GM18526 (cell line): ENCODE data around the gene CAT.

Experiments
- POLR2A ChIP-seq: IDR thresholded peaks from 3 replicates; pipeline ENCODE4 v1.6.1; 2011; ENCODE audit not compliant: insufficient read length; ENCODE audit errors: extremely low read depth

CAT gene

DNA sequence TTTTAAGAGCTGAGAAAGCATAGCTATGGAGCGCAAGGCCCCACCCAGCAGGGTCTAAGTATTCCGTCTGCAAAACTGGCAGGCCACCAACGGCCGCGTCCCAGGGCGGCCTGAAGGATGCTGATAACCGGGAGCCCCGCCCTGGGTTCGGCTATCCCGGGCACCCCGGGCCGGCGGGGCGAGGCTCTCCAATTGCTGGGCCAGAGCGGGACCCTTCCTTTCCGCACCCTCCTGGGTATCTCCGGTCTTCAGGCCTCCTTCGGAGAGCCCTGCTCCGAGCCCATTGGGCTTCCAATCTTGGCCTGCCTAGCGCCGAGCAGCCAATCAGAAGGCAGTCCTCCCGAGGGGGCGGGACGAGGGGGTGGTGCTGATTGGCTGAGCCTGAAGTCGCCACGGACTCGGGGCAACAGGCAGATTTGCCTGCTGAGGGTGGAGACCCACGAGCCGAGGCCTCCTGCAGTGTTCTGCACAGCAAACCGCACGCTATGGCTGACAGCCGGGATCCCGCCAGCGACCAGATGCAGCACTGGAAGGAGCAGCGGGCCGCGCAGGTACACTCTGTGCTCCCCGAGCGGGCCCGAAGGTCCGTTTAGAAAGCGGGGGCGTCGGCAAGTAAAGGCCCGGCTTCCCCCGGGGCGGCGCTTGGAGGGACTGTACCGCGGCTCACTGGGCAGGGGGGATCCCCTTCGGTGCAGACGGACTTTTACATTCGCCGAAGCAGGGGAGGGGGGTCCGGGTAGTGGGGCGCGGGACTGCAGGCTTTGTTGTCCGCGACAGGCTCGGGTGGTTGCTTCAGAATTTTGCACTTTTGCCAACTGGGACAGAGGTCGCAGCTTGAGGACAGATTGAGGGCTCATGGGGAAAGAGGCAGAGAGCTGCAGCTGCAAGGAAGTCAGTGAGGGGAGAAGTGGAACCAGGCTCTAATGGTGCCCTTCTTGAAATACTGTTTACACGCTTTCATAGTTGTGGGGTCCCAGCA, at the start of gene CAT:
Gene CAT, plus strand, starts transcription at position 406 of the 979 bp plus-strand sequence. Its CDS starts 80 bp downstream, at position 486.
- TF ChIP-seq POLR2A: peak; percentile 84

DNA sequence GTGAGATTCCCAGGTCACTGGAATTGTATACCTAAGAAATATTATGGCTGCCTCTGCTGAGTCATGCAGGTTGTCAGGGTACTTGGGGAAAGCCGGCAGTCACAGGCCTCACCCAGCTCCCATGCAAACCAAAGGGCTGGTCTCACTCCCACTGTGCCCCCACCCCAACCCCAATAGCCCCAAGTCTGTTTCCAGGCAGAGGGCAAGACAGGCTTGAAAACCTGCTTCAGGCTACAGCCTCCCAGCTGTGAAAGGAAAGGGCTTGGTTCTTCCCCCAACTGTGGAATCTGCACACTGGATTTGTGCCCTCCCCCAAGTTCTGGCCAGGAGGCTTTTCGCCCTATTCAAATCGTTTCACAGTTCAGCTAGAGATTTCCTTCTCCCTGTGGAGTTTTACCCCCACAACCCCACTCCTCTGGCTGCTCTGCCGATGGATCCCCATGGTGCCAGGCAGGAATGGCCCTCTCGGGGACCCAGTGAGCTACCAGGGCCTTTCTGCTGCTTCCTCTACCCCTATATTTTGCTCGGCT, 43.9 kb upstream of the CAT start:
- TF ChIP-seq POLR2A: no peak

DNA sequence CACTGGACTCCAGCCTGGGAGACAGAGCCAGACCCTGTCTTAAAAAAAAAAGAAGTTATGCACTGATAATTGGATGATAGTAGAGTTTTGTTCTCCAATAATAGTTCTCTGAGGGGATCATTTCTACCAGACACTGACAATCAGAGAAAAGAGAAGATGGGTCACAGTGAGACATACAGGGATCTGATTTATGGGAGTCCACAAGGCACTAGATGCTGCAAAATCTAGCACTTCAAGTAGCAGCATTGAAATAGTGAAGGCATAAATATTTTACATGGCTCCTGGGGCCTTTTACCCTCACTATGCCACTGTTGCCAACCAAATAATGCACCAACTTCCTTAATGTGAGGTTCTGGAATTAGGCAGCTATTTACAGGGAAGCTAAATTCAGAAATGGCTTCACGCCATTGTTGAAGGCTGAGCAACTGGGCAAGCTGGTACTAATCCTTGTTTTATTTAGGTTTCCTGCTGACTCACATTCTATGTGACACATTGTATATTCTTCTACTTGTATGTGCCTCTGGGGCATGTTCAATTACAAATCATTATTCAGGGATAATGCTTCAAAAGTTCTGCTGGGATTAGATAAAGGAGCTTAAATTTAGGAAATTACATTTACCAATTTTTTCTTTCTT, 42.7 kb upstream of the CAT start:
- TF ChIP-seq POLR2A: no peak

DNA sequence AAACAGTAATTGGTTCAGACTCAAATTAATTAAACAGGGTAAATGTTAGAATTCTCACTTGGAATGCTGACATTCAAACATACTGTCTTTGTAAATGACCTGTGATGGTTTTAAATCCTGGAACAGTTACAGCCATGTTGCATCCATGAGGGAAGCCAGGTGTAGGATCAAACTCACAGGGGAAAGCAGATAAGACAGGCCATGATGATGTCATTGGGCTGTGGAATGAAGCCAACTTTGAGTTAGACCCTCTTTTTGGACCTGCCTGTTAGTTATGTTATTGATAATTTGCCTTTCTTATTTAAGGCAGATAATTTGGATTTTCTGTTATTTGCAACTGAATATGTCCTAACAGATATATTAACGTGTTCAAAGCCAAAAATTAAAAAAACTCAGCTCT, 41.6 kb upstream of the CAT start:
- TF ChIP-seq POLR2A: no peak

DNA sequence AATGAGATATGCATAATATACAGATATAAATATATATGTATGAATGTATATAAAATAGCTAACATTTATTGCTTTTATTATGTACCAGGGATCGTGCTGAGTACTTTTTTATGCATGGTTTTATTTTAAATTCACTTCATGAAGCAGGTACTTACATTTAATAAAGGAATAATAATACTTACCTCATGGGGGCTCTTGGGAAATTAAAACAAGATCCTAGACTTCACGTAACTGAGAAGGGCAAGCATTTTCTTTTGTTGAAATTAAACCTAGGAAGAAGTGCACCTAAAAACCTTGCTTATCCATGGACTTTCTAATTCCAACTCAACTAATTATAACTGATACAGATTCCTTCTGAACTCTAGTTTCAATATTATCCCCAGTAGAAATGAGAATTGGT, 40.9 kb upstream of the CAT start:
- no peak for TF ChIP-seq POLR2A

DNA sequence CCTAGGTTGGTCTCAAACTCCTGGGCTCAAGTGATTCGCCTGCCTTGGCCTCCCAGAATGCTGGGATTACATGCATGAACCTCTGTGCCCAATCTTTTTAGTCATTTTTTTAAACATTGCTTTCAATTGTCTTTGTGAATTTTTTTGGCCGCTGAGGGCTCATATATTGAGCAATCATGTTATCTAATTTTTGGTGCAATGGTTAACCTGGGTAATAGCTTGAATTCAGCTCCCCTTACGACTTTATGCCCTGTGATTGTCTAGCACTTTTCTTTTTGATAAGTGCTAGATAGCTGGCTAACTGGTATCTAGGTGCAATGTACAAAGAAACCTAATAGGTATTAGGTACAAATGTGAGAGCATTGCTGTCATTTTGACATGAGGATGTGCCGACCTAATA, 35.3 kb upstream of the CAT start:
- no peak for TF ChIP-seq POLR2A

DNA sequence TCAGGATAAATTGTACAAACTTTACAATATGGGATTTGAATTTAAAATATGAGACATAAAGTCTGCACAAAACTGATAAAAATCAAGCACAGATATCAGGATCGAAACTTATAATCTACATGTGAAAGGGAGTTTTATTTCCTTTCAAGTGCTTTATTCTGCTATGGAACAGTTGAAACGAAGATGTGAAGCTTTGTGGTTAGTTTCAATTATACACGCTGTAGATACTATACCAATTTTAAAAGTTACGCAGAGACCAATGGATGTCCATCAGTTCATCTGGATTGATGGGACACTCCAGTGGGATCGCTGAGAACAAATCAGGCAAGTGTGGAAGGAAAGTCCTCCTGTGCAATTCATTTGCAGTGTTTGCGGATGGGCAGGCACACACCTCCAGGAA, 34.5 kb upstream of the CAT start:
- TF ChIP-seq POLR2A: no peak

DNA sequence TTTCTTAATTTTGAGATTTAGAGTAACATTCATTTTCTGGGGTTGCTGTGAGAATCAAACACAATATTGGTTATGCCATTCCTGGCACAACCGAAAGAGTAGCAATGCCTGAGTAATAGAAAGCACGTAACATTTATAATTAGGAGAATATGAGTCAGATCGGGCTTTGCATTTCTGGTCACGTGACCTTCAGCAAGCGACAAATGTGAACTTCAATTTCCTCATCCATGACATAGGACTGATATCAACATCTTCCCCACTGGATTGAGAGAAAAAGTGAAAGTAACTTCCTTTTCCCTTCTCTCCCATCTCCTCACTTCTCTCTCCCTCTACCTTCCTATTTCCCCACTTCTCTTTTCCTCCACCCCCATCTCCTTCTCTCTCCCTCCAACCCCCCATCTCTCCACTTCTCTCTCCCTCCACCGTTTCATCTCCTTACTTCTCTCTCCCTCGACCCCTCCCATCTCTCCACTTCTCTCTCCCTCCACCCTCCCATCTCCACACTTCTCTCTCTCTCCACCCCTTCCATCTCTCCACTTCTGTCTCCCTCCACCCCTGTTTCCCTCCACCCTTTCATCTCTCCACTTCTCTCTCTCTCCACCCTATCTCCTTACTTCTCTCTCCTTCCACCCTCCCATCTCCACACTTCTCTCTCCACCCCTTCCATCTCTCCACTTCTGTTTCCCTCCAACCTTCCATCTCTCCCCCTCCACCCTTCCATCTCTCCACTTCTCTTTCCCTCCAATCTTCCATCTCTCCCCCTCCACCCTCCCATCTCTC, 33.5 kb upstream of the CAT start:
- TF ChIP-seq POLR2A: no peak

DNA sequence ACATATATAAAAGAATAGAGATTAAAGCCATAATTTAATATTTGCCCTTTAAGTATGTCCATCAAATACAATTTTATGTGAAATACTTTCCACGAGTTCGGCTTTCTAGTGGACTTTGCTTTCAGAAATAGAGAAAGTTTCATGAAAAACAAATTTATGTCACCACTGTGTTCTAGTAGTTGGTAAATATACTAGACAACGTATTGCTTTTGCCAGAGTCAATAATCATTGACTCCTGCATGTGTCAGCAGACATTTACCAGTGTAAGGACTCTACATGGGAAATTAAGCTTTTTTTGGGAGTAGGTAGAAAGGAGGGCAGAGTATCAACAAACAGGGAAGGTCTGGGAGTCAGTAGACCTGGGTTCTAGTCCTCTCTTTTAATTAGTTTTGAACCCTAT, 32.3 kb upstream of the CAT start:
- TF ChIP-seq POLR2A: no peak

DNA sequence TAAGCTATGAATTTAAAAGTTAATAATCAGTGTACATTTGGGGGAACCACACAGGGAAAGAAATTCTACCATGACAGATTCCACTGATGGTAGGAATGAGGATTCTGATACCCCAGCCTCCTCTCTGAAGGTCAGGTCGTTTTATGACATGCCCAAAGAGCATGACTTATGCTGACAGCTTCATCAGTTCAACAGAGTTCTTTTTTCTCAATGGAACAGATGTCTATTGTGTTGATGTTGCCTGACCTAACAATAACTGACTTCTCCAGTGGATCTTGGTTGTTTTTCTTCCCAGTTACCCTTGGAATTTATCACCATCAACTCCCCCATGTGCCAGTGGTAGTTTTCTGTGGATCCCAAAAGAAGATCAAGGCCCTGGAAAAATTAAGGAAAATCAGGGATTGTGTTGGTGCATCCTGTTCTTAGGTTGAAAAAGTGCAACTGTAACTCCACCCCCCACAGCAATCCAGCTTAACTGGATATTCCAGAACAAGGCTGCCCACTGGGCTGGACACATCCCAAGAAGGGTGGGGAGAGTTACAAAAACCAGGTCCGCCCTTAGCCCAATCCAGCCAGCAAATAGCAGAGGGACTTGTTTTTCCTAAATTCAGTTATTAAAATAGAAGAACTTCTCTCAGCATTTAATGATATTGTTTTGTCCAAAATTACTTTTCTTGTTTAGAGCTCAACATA, 31.5 kb upstream of the CAT start:
- TF ChIP-seq POLR2A: no peak

DNA sequence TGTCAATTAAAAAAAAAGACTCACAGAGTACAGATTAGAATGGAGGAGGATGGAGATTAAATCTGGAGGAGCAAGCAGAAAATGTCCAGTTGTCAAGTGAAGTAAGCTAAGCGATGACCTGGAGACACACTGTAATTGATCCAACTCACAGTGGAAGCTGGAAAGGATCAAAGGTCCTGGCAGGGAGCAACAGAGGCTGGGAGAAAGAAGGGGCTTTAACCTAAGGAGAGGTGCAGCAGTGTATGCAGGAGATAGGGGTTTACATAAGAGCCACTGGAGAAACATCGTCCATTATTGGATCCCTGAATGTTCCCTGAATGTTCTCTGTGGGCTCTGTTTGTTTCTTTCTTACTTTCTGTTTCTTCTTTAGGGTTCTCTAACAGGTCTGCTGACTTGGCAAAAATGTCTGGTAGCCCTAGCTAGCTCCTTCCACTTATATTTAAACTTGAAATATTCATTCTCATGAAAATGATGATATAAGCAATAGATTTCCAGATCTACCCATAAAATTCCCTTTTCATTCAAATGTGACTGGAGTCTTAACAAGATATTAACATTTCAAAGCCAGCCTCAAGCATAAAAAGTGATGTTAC, 30.1 kb upstream of the CAT start:
- TF ChIP-seq POLR2A: no peak

DNA sequence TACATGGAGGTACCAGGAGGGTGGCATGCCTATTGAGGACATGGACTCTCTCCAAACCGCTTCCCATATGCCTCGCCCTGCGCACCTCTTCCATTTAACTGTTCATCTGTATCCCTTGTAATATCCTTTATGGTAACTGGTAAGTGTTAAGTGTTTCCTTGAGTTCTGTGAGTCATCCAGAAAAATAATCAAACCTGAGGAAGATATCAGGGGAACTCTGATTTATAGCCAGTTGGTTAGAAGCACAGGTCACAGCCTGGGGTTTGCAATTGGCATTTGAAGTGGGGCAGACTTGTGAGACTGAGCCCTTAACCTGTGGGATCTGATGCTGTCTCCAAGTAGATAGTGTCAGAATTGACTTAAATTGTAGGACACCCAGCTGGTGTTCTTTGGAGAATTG, 27.6 kb upstream of the CAT start:
- TF ChIP-seq POLR2A: no peak

DNA sequence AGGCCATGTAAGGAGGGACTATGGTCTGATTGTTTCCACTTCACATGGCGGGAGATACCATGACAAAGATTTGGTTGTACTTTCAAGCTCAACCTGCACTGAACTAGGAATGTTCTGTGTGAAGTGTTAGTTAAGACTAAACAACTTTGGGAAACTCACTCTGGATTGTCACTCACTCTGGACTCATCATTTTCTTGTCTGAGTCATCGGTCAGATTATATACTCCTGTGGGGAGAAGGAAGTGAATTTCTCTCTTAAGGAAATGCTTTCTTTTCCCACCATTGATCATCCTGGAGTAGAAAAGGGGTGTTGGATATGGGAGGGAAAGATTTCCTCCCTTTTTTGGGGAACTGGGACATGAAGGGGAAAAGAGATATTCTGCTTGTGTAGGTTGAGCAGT, 26.9 kb upstream of the CAT start:
- no peak for TF ChIP-seq POLR2A

DNA sequence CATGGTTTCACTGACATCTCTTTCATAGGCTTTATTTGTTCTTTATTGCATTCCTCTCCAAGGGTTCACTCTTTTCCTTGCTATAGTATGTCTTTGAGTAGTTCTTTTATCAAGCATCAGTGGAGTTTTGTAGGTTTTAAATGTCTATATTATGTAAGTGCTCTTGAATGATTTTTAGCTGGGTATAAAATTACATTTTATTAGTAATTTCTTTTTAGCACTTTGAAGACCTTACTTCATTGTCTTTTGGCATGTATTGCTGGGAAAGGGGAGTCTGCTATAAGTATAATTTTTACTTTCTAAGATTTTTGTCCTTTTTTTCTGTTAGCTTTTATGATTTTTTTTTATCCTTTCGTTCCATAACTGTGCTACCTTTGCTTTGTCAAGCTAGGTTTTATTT, 25.5 kb upstream of the CAT start:
- TF ChIP-seq POLR2A: no peak

DNA sequence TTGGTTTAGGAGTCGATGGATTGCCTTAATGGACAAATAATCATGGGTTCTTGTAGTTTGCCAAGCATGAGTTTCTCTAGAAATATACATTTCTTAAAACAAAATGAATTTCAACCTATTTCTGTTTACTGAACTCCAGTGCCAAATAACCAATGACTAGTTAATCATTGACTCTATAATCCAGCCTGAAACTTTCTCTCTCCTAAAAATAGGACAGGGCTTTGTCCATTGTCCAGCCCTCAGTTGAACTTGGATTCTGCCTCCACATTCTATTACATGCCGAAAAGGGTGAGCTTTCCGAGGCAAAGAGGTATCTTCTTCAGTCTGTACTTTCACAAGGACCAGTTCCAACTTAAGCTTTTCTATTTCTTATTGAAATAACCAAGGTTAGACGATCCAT, 23.2 kb upstream of the CAT start:
- no peak for TF ChIP-seq POLR2A

DNA sequence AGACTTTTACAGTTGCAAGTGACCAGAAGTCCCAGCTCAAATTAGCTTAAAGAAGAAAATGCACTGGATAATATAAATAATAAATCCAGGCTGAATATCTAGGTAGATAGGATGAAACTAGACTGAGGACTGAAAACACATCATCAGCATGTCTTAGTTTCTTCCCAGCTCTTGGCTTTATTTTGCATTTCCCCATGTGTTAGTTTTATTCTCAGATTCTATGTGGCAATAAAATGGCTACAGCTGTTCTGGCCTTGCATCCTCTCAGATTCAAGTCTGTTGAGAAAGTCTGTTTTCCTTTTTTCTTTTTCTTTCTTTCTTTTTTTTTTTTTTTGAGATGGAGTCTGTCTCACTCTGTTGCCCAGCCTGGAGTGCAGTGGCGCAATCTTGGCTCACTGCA, 22.6 kb upstream of the CAT start:
- TF ChIP-seq POLR2A: no peak
